KMS-11 (cell line): ENCODE results near the gene YLPM1.
A peak's percentile ranks its signal among the peaks of the same experiment; 100 is the strongest.

ENCODE experiments used
- H2AFZ ChIP-seq: fragments of 200-600 bp; sonication (generic); 2 replicates; pipeline ENCODE4 v1.6.1; 2016; ENCODE audit warnings: antibody characterized with exemption, mixed run types, low read depth
- H3K27ac ChIP-seq: fragments of 200-600 bp; sonication (generic); 2 replicates; pipeline ENCODE4 v1.6.1; 2016; ENCODE audit warnings: mild to moderate bottlenecking, mixed run types
- H3K27me3 ChIP-seq: fragments of 200-600 bp; sonication (generic); 2 replicates; pipeline ENCODE4 v1.6.1; 2017; ENCODE audit warnings: mild to moderate bottlenecking, low read depth, mixed run types, moderate library complexity; ENCODE audit not compliant: insufficient read depth
- H3K36me3 ChIP-seq: fragments of 200-600 bp; sonication (generic); 2 replicates; pipeline ENCODE4 v1.6.1; 2017; ENCODE audit warnings: mild to moderate bottlenecking, mixed run types; ENCODE audit not compliant: insufficient read depth
- H3K4me1 ChIP-seq: fragments of 200-600 bp; sonication (generic); 2 replicates; pipeline ENCODE4 v1.6.1; 2016; ENCODE audit warnings: mild to moderate bottlenecking, low read depth, mixed run types; ENCODE audit not compliant: poor library complexity, severe bottlenecking
- H3K4me2 ChIP-seq: fragments of 200-600 bp; sonication (generic); 2 replicates; pipeline ENCODE4 v1.7.0; 2016; ENCODE audit warnings: mild to moderate bottlenecking, mixed run types
- H3K4me3 ChIP-seq: fragments of 200-600 bp; sonication (generic); IDR thresholded peaks from 2 replicates; pipeline ENCODE4 v1.6.1; 2017; ENCODE audit warnings: low read depth, low read length, mixed read lengths; ENCODE audit not compliant: insufficient read depth
- H3K79me2 ChIP-seq: fragments of 200-600 bp; sonication (generic); 2 replicates; pipeline ENCODE4 v1.6.1; 2016; ENCODE audit warnings: low read depth, mixed run types; ENCODE audit not compliant: insufficient read depth
- H3K9ac ChIP-seq: fragments of 200-600 bp; sonication (generic); 2 replicates; pipeline ENCODE4 v1.6.1; 2016; ENCODE audit warnings: mild to moderate bottlenecking, mixed run types
- H4K20me1 ChIP-seq: fragments of 200-600 bp; sonication (generic); 2 replicates; pipeline ENCODE4 v1.6.1; 2016; ENCODE audit warnings: mild to moderate bottlenecking, mixed run types; ENCODE audit not compliant: insufficient read depth
- TF ChIP-seq, protein P1 (sequence below): fragments of 200-600 bp; sonication (generic); conservative IDR thresholded peaks from 2 replicates; pipeline ENCODE4 v1.6.1; 2017; ENCODE audit warnings: low read depth, mild to moderate bottlenecking, antibody characterized with exemption, low read length, moderate library complexity, mixed read lengths

Gene YLPM1

GRCh38 chr14:74860899-74861733, 98.0 kb downstream of the YLPM1 start:
- no peak overlapping the region for H3K4me2 ChIP-seq
- TF ChIP-seq, protein P1, sequence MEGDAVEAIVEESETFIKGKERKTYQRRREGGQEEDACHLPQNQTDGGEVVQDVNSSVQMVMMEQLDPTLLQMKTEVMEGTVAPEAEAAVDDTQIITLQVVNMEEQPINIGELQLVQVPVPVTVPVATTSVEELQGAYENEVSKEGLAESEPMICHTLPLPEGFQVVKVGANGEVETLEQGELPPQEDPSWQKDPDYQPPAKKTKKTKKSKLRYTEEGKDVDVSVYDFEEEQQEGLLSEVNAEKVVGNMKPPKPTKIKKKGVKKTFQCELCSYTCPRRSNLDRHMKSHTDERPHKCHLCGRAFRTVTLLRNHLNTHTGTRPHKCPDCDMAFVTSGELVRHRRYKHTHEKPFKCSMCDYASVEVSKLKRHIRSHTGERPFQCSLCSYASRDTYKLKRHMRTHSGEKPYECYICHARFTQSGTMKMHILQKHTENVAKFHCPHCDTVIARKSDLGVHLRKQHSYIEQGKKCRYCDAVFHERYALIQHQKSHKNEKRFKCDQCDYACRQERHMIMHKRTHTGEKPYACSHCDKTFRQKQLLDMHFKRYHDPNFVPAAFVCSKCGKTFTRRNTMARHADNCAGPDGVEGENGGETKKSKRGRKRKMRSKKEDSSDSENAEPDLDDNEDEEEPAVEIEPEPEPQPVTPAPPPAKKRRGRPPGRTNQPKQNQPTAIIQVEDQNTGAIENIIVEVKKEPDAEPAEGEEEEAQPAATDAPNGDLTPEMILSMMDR, result peak; percentile 80
- H3K9ac ChIP-seq, result no peak overlapping the region
- peaks cover 5% of the 10 kb centered on the region for H3K4me1 ChIP-seq
- H4K20me1 ChIP-seq, result no peaks in the 10 kb centered on the region
- no peak overlapping the region for H3K4me3 ChIP-seq
- H3K27me3 ChIP-seq, result no peaks in the 10 kb centered on the region
- H3K27ac ChIP-seq, result no peak overlapping the region
- H3K79me2 ChIP-seq, result no peaks in the 10 kb centered on the region
- H2AFZ ChIP-seq, result peak overlapping the region; percentile 26; the same call in 1 of the 2 replicates
- H3K36me3 ChIP-seq, result no peaks in the 10 kb centered on the region

- Histone ChIP-seq H3K4me1 (peaks cover 5% of the 10 kb centered on the region), H4K20me1 (no peaks in the 10 kb centered on the region), H3K9ac (no peak overlapping the region), H3K4me3 (no peak overlapping the region), H3K27me3 (no peaks in the 10 kb centered on the region), H2AFZ (no peak overlapping the region), H3K79me2 (no peaks in the 10 kb centered on the region), H3K36me3 (no peaks in the 10 kb centered on the region), H3K4me2 (no peak overlapping the region), H3K27ac (no peak overlapping the region)
- TF ChIP-seq, protein P1, result no peak
Observed at GRCh38 chr14:74861734-74862090, 98.6 kb downstream of the YLPM1 start.

DNA sequence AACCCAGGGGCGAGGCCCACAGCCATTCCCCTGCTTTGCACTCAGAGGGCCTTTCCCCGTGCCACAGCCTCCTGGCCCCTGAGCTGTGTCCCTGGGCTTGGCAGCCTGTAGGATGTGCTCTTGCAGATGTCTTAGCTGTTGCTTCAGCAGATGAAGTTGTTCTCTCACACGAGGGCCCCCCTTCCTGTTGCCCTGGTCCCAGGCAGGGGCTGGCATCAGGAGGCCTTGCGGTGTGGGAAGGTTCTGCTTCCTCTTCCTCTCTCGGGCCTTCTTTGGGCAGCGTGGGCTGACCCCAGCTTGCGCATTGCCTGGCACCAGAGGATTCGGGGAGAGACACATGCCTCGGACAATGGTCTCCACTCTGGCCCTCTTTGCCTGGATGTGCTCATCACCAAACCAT, 100.2 kb downstream of the YLPM1 start:
- H3K4me3 ChIP-seq, result no peak overlapping the region
- no peak overlapping the region for H3K9ac ChIP-seq
- no peaks in the 10 kb centered on the region for H3K36me3 ChIP-seq
- peaks cover 5% of the 10 kb centered on the region for H3K4me1 ChIP-seq
- H4K20me1 ChIP-seq, result no peaks in the 10 kb centered on the region
- H3K27me3 ChIP-seq, result no peaks in the 10 kb centered on the region
- no peak overlapping the region for H3K27ac ChIP-seq
- TF ChIP-seq, protein P1, result no peak
- no peak overlapping the region for H3K4me2 ChIP-seq
- H2AFZ ChIP-seq, result no peak overlapping the region
- no peaks in the 10 kb centered on the region for H3K79me2 ChIP-seq

DNA sequence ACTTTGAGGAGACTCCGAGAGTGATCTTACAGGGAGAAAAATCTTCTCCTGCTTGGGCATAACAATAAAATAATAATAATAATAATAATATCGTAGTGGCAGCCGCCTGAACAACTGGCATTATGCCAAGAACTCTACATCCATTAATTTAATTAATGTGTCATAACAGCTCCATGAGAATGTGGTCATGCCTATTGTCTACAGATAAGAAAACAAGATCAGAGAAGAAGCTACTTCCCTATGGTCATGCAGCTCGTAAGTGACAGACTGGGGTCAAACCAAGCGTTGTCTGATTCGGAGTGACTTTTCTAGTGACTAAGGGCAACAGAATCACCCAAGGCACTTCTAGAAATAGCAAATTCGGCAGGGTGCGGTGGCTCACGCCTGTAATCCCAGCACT, 101.1 kb downstream of the YLPM1 start:
- no peaks in the 10 kb centered on the region for H3K36me3 ChIP-seq
- H3K4me1 ChIP-seq, result peaks cover 5% of the 10 kb centered on the region
- no peaks in the 10 kb centered on the region for H3K27me3 ChIP-seq
- no peaks in the 10 kb centered on the region for H4K20me1 ChIP-seq
- H3K4me3 ChIP-seq, result no peak overlapping the region
- no peak overlapping the region for H3K4me2 ChIP-seq
- H3K27ac ChIP-seq, result no peak overlapping the region
- no peak overlapping the region for H3K9ac ChIP-seq
- H2AFZ ChIP-seq, result no peak overlapping the region
- TF ChIP-seq, protein P1, result no peak
- no peaks in the 10 kb centered on the region for H3K79me2 ChIP-seq
